PC-9 (cell line): ENCODE measurements around the gene COL4A2. TPM values are rescaled to one million over a fixed set of nuclear protein-coding genes. Genes with fewer than 3 reads are reported as not detected.
A peak's percentile ranks its signal among the peaks of the same experiment; 100 is the strongest.

Experiments
- BruUV-seq: library from RNA; stranded (reverse); fragments of 400-500 nt; replicated peaks from 2 replicates; lab custom pipeline; 2021; lab: Mats Ljungman, UMichigan
- CTCF ChIA-PET: fragments of 300-600 bp; sonication (Branson Sonifier 250); formaldehyde crosslinking; loops from one replicate; lab custom pipeline; 2022; ENCODE audit warnings: antibody characterized with exemption; lab: Charles Lee
- POLR2A ChIA-PET: fragments of 300-600 bp; sonication (Branson Sonifier 250); formaldehyde crosslinking; loops from one replicate; lab custom pipeline; 2022; ENCODE audit warnings: antibody characterized with exemption; ENCODE audit not compliant: unreplicated experiment; lab: Charles Lee
- DNase-seq, 2 experiments: peaks; one replicate each; pipeline versions ENCODE4 v3.0.0 to v3.0.0-alpha.2; 2015 to 2022; ENCODE audit warnings: mixed read lengths in 1 of 2
- H2AFZ ChIP-seq: fragments of 200-600 bp; sonication (generic); 2 replicates; pipeline ENCODE4 v1.8.1; 2017; ENCODE audit warnings: antibody characterized with exemption
- H3F3A ChIP-seq: fragments of 200-600 bp; sonication (generic); 2 replicates; pipeline ENCODE4 v1.8.1; 2017; ENCODE audit warnings: antibody characterized with exemption, mild to moderate bottlenecking, low read depth; ENCODE audit not compliant: insufficient read depth
- H3K27ac ChIP-seq: fragments of 200-600 bp; sonication (generic); 2 replicates; pipeline ENCODE4 v1.6.1; 2016; ENCODE audit warnings: mixed run types
- H3K27me3 ChIP-seq: fragments of 200-600 bp; sonication (generic); 2 replicates; pipeline ENCODE4 v1.6.1; 2016; ENCODE audit warnings: low read depth, mixed run types; ENCODE audit not compliant: insufficient read depth
- H3K36me3 ChIP-seq: fragments of 200-600 bp; sonication (generic); 2 replicates; pipeline ENCODE4 v1.6.1; 2016; ENCODE audit warnings: low read depth, mixed run types
- H3K4me1 ChIP-seq: fragments of 200-600 bp; sonication (generic); replicated peaks from 2 replicates; pipeline ENCODE4 v1.6.1; 2016; ENCODE audit warnings: mixed run types; ENCODE audit not compliant: insufficient read depth
- H3K4me2 ChIP-seq: fragments of 200-600 bp; sonication (generic); 2 replicates; pipeline ENCODE4 v1.6.1; 2017; ENCODE audit warnings: mixed run types
- H3K4me3 ChIP-seq: fragments of 200-600 bp; sonication (generic); 2 replicates; pipeline ENCODE4 v1.6.1; 2016; ENCODE audit warnings: mixed run types
- H3K79me2 ChIP-seq: fragments of 200-600 bp; sonication (generic); 2 replicates; pipeline ENCODE4 v1.6.1; 2017; ENCODE audit warnings: low read depth, mixed run types
- H3K9me2 ChIP-seq: fragments of 200-600 bp; sonication (generic); 2 replicates; pipeline ENCODE4 v1.8.1; 2017; ENCODE audit warnings: mild to moderate bottlenecking; ENCODE audit not compliant: insufficient read depth
- H3K9me3 ChIP-seq: fragments of 200-600 bp; sonication (generic); 2 replicates; pipeline ENCODE4 v1.8.1; 2016; ENCODE audit warnings: low read depth; ENCODE audit not compliant: insufficient read depth
- H4K20me1 ChIP-seq: fragments of 200-600 bp; sonication (generic); 2 replicates; pipeline ENCODE4 v1.8.1; 2017; ENCODE audit not compliant: insufficient read depth
- EZH2 ChIP-seq: fragments of 200-600 bp; sonication (generic); IDR thresholded peaks from 2 replicates; pipeline ENCODE4 v1.8.0; 2017; ENCODE audit warnings: antibody characterized with exemption, low read depth
- intact Hi-C: fragments of 100-400 bp; cut with micrococcal nuclease; formaldehyde crosslinking; loops from one replicate; pipeline ENCODE4 v1.10.0; 2022; ENCODE audit not compliant: unreplicated experiment
- total RNA-seq: library from RNA; stranded (reverse); gene quantifications from 2 replicates; pipeline ENCODE4 v1.2.3, GENCODE V29; 2021
- TF ChIP-seq, protein P1 (sequence below): fragments of 200-600 bp; sonication (generic); conservative IDR thresholded peaks from 2 replicates; pipeline ENCODE4 v1.6.1; 2017; ENCODE audit warnings: mixed run types, antibody characterized with exemption, mild to moderate bottlenecking, moderate library complexity

The COL4A2 gene
- total RNA-seq, 1 experiment from 2014 or later: 1.2 TPM

DNA sequence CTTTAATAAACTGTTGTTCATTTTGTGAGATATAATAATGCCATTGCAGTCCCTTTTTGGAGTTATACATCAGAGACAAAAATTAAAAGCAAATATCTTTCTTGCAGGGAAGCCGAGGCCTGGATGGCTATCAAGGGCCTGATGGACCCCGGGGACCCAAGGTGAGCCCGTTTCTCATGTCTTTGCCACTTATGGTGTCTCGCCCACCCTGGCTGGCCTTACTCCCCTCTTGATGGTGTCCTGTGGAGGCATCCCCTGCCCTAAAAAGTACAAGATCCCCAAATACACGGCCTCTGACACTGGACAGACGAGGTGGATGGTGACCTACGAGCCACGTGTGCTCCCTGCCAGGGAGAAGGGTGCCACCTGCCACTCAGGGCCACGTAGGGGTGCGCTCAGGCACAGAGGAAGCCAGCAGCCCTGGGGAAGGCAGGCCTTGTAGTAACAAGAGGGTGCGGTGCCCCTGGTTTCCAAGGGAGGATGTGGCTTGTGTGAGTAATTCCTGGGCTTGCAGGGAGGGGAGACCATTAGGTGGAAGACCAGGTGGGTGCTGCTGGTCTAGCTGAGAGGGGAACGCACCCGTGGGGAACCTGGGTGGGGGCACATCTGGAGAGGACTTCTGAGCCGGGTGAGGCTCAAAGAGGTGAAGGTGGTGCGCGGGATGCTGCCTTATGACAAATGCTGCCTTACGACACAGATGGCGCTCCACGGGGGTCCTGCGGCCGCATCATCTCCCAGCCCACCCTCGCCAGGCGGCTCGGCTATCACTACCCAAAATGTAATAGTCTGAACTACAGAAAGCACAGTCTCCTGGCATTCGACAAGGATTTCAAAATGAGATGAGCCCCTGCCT is 138.9 kb downstream of the COL4A2 start:
- Histone ChIP-seq H3K36me3 (no peaks in the 10 kb centered on the region), H3K9me3 (no peaks in the 10 kb centered on the region), H2AFZ (no peak overlapping the region), H3K79me2 (no peaks in the 10 kb centered on the region), H3K27ac (0 out of 2 replicates have a peak overlapping the region, but pooled peaks have one; percentile 25), H4K20me1 (no peaks in the 10 kb centered on the region), H3K4me1 (peaks cover 84% of the 10 kb centered on the region), H3K27me3 (no peaks in the 10 kb centered on the region), H3K9me2 (no peaks in the 10 kb centered on the region), H3K4me3 (no peak overlapping the region), H3K4me2 (peak overlapping the region; percentile 18; the same call in 1 of the 2 replicates), H3F3A (peaks cover 27% of the 10 kb centered on the region)
- TF ChIP-seq, protein P1, sequence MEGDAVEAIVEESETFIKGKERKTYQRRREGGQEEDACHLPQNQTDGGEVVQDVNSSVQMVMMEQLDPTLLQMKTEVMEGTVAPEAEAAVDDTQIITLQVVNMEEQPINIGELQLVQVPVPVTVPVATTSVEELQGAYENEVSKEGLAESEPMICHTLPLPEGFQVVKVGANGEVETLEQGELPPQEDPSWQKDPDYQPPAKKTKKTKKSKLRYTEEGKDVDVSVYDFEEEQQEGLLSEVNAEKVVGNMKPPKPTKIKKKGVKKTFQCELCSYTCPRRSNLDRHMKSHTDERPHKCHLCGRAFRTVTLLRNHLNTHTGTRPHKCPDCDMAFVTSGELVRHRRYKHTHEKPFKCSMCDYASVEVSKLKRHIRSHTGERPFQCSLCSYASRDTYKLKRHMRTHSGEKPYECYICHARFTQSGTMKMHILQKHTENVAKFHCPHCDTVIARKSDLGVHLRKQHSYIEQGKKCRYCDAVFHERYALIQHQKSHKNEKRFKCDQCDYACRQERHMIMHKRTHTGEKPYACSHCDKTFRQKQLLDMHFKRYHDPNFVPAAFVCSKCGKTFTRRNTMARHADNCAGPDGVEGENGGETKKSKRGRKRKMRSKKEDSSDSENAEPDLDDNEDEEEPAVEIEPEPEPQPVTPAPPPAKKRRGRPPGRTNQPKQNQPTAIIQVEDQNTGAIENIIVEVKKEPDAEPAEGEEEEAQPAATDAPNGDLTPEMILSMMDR: no peak
- BruUV-seq: no TSS peak
- POLR2A ChIA-PET: interaction anchor here (0.7 kb wide), 1 partner anchor 269 kb away, joined by 5 read pairs; no protein-coding TSS in a partner anchor
- CTCF ChIA-PET: interaction anchor here (0.6 kb wide), 1 partner anchor 220 kb away, joined by 5 read pairs; no protein-coding TSS in a partner anchor
- DNase-seq: peak; percentile 27 to 63
- intact Hi-C loops: loop anchor here (10.0 kb wide), 5 partner anchors 469 to 1531 kb away; partner anchors contain the start of genes ANKRD10 and IRS2

GRCh38 chr13:110446575-110446890 is 139.4 kb downstream of the COL4A2 start:
- ChIA-PET POLR2A (interaction anchor here (0.6 to 0.7 kb wide), 2 partner anchors 242 to 269 kb away, joined by 5 read pairs; no protein-coding TSS in a partner anchor), CTCF (interaction anchor here (0.6 kb wide), 1 partner anchor 220 kb away, joined by 5 read pairs; no protein-coding TSS in a partner anchor)
- intact Hi-C loops: loop anchor here (10.0 kb wide), 5 partner anchors 468 to 1532 kb away; partner anchors contain the start of genes ANKRD10 and IRS2
- TF ChIP-seq, protein P1: no peak
- no peak for TF ChIP-seq EZH2
- Histone ChIP-seq H4K20me1 (no peaks in the 10 kb centered on the region), H3K27ac (0 out of 2 replicates have a peak overlapping the region, but pooled peaks have one; percentile 25), H3F3A (peaks cover 27% of the 10 kb centered on the region), H3K4me1 (peaks cover 85% of the 10 kb centered on the region), H3K27me3 (no peaks in the 10 kb centered on the region), H3K79me2 (no peaks in the 10 kb centered on the region), H3K4me3 (no peak overlapping the region), H3K9me2 (no peaks in the 10 kb centered on the region), H3K4me2 (peak overlapping the region; percentile 18; the same call in 1 of the 2 replicates), H2AFZ (no peak overlapping the region), H3K9me3 (no peaks in the 10 kb centered on the region), H3K36me3 (no peaks in the 10 kb centered on the region)
- BruUV-seq: no TSS peak
- peak; percentile 40 to 51 for DNase-seq

- POLR2A ChIA-PET: interaction anchor here (0.6 kb wide), 1 partner anchor 242 kb away, joined by 5 read pairs; no protein-coding TSS in a partner anchor
Observed at GRCh38 chr13:110447058-110447511, 140.0 kb downstream of the COL4A2 start.

More at GRCh38 chr13:110447058-110447511, 140.0 kb downstream of the COL4A2 start:
- Histone ChIP-seq H3K27ac (0 out of 2 replicates have a peak overlapping the region, but pooled peaks have one; percentile 76), H3K4me1 (peaks cover 81% of the 10 kb centered on the region), H3K9me2 (no peaks in the 10 kb centered on the region), H3K79me2 (no peaks in the 10 kb centered on the region), H3F3A (peaks cover 27% of the 10 kb centered on the region), H2AFZ (no peak overlapping the region), H4K20me1 (no peaks in the 10 kb centered on the region), H3K36me3 (no peaks in the 10 kb centered on the region), H3K9me3 (no peaks in the 10 kb centered on the region), H3K27me3 (no peaks in the 10 kb centered on the region), H3K4me2 (peak overlapping the region; percentile 66; the same call in 1 of the 2 replicates), H3K4me3 (no peak overlapping the region)
- TF ChIP-seq EZH2: no peak
- TF ChIP-seq, protein P1: no peak
- DNase-seq: no peak
- no TSS peak for BruUV-seq
- intact Hi-C loops: loop anchor here (10.0 kb wide), 5 partner anchors 468 to 1532 kb away; partner anchors contain the start of genes ANKRD10 and IRS2
- CTCF ChIA-PET: no interaction called here
